GM18511 (cell line): ENCODE measurements around the gene KLK4.

Source experiments
- ATAC-seq: cut with Tn5 transposase; IDR thresholded peaks from one replicate; pipeline ENCODE4 v1.9.1; 2021; ENCODE audit warnings: mild to moderate bottlenecking, moderate library complexity; ENCODE audit not compliant: unreplicated experiment

Gene KLK4, protein sequence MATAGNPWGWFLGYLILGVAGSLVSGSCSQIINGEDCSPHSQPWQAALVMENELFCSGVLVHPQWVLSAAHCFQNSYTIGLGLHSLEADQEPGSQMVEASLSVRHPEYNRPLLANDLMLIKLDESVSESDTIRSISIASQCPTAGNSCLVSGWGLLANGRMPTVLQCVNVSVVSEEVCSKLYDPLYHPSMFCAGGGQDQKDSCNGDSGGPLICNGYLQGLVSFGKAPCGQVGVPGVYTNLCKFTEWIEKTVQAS

DNA sequence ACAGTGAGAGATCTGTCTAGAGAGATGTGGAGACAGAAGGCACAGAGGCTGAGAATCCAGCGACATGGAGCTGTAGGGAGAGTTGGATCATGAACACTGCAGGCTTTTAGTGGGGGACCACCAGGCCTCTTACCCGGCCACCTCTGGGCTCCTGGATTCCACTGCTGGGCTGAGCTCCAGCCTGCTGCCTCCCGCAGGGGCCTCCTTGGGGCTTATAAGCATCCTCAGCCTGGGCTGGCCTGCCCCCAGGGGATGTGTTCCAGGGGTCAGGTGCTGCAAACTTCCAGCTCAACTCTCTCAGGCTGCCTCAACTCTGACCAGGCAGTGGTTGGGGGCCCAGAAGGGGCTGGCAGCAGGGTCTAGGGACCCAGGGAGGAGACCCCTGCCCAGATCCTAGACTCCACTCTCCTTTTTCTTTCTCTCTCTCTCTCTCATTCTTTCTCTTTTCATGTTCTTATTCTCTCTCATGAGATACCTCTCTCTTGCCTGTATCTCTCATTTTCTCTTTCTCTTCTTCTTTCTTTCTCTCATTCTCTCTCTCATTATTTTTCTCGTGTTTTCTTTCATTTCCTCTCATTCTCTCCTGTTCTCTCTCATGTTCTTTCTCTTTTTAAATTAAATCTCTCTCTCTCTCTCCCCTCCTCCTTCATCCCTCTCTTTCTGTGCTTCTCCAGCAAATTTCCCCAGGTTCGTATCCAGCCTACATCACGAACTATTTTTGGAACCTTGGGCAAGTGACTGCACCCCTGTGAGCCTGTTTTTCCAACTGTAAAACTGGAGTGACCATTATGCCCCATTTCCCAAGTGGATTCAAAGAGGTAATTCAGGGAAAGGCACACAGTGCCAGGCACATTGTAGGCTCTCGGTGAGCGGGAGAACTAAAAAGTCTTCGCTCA lies at the start of gene KLK4:
KLK4 (minus strand) TSS at position 190 of the 896 bp plus-strand sequence. CDS start 657 bp downstream, outside the sequence.
- ATAC-seq = no peak

DNA sequence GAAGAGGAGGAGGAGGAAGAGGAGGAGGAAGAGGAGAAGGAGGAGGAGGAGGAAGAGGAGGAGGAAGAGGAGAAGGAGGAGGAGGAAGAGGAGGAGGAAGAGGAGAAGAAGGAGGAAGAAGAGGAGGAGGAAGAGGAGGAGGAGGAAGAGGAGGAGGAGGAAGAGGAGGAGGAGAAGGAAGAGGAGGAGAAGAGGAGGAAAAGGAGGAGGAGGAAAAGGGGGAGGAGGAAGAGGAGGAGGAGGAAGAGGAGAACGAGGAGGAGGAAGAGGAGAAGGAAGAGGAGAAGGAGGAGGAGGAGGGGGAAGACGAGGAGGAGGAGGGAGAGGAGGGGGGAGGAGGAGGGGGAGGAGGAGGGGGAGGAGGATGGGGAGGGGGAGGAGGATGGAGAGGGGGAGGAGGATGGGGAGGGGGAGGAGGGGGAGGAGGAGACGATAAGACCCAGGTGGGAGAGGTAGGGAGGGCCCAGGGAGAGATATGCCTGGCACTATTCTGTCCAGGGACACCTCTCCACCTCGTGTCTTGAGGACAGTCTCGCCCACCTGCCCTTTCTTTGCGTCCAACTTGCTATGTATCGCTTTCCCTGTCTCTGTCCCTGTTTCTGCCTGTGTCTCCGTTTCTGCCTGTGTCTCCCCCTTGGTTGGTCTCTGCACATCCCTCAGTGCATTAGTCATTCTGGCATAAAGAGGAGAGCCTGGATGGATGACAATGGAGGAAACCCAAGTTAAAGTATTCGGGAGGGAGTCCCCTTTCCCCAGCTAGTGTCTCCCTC lies 48.7 kb upstream of the KLK4 start:
- no peak for ATAC-seq

DNA sequence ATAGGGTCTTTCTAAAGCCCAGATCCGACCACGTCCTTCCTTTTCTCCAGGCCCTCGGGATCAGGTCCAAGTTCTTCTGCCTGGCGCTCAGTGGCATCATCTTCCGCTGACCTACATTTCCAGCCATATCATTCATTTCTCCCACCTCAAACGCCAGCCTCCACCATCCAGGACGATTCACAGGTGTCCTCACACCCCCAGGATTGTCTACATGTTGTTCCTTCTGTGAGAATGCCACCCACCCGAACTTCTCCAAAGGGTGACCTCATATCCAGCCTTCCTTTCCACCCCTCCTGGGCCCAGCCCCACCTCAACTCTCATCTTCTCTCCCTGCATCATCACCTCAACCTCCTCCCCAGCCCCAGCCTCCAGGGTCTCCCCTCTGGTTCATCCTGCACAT lies 46.4 kb upstream of the KLK4 start:
- ATAC-seq = no peak

DNA sequence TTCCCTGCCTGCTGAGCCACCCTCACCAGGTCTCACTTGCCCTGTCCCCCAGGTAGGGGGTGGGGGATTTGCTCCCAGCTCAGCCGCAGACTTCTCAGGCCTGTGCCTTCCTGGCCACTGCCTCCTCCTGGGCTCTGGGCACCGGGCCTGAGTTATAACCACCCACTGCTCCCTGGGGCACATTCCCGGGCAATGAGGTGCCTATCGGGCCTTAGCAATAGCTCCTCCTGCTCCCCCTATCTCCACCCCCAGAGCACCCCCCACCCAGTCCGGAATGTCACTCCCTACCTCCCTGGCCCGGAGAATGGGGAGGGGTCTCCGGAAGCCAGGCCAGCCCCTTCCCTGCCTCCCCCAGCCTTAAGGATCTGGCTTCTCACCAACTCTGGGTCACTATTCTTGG lies 41.7 kb upstream of the KLK4 start, which contains the start of gene KLK5:
KLK5 (minus strand) TSS at position 129 of the 400 bp plus-strand sequence. CDS start 381 bp downstream, outside the sequence.
- no peak for ATAC-seq

DNA sequence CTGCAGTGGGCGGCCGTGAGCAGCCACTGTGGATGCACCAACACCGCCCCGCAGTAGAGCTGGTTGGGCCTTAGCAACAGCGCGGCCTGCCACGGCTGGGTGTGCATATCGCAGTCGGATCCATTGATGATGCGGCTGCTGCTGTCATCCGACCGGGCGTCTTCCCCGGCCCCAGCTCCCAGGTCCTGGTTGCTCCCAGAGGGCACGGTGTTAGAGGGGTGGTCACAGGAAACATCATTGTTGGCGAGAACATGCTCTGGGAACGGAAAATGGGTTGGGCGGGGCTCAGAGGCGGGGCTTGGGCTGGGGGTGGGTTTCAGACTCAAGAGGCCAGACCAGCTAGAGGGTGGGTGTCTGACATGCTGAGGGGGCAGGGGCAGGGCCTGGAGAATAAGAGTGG lies 38.7 kb upstream of the KLK4 start:
- no peak for ATAC-seq

DNA sequence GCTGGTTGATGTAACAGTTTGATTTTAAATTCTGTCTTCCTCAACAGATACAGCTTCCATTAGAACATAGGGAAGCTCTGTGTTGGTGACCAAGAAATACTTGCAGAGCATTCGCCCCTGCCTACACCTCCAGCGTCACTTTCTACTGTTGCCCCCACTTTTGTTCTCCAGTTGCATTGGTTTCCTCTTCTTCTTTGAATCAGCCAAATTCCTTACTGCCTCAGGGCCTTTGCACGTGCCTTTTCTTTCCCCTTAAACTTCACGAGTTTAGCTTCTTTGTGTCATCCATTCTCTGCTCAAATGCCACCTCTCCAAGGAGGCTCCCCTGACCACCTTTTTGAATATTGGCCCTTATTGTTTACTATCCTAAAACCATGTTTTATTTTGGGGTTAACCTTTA lies 35.9 kb upstream of the KLK4 start:
- ATAC-seq = no peak

DNA sequence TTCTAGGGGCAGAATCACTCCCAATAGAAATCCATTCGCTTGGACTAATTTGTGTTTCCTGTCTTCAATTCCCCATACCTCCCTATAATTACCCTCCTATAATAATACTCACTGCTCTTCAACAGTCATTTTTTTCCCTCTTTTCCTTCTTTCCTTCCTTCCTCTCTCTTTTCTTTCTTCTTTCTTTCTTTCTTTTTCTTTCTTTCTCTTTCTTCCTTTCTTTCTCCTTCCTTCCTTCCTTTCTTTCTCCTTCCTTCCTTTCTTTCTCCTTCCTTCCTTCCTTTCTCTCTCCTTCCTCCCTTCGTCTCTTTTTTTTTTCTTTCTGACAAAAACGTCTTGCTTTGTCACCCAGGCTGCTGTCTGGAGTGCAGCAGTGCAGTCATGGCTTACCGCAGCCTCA lies 33.6 kb upstream of the KLK4 start:
- ATAC-seq = no peak

DNA sequence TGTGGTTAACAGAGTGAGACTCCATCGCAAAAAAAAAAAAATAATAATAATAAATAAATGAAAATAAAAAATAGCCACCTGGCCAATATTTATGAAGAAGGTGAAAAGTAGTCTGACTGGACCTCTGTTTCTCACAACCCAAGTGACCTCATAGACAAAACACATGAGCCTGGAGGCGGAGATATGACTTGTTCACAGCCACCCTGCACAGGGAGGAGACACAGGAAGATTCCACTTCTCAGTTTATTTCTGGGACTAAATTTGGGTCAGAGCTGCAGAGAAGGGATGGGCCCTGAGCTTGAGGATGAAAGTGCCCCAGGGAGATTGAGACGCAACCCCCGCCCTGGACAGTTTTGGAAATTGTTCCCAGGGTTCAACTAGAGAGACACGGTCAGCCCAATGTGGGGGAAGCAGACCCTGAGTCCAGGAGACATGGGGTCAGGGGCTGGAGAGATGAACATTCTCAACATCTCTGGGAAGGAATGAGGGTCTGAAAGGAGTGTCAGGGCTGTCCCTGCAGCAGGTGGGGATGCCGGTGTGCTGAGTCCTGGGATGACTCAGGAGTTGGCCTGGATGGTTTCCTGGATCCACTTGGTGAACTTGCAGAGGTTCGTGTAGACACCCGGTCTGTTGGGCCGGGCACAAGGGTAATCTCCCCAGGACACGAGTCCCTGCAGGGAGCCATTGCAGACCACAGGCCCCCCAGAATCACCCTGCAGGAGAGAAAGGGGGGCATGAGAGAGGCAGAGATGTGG lies 32.1 kb upstream of the KLK4 start:
- no peak for ATAC-seq

DNA sequence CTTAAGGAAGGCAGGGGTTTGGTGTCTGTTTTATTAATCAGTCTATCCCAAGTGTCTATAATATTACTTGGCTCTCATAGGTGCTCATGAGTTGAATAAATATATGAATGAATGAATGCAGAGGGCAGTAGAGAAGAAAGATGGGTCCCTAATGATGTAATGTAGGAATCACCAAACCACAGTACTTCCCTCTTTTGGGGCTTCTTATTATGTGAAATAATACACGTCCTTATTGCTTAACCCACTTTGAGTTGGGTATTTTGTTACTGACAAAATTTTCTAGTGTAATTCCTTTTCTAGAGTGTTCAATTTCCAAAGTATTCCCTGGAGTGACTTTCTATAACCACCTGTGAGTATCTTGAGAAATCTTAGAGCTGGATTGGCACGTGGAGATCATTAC lies 28.4 kb upstream of the KLK4 start:
- ATAC-seq = no peak

DNA sequence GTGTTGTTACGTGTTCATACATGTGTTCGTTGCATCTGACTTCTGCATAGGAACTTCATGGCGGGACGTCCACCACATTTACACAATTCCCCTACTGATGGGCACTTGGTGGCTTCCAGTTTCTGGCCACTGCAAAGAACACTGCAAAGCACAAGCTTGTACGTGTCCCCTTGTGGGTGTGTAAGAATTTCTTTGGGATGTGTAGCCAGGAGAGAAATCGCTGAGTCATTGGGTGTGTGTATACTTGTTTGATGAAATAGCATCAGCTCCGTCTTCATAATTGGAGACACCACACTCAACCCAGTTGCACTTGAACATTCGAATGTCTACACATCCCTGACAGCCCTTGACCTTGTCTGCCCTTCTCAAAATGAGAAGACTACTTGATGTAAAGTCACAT lies 22.4 kb upstream of the KLK4 start:
- ATAC-seq = no peak

DNA sequence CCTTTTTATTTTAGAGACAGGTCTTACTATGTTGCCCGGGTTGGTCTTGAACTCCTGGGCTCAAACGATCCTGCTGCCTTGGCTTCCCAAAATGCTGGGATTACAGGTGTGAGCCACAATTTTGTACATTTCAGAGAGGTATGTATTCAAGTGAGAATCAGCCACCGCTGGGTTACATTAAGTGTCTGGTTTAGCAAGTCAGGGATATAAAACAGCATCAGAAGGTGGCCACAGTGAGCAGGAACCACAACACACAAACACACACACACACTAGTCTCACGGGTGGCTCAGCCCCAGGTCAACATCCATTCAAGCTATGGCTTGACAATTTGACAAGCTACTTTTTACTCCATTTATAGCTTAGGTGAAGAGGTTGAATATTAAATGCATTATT lies 21.5 kb upstream of the KLK4 start:
- no peak for ATAC-seq

DNA sequence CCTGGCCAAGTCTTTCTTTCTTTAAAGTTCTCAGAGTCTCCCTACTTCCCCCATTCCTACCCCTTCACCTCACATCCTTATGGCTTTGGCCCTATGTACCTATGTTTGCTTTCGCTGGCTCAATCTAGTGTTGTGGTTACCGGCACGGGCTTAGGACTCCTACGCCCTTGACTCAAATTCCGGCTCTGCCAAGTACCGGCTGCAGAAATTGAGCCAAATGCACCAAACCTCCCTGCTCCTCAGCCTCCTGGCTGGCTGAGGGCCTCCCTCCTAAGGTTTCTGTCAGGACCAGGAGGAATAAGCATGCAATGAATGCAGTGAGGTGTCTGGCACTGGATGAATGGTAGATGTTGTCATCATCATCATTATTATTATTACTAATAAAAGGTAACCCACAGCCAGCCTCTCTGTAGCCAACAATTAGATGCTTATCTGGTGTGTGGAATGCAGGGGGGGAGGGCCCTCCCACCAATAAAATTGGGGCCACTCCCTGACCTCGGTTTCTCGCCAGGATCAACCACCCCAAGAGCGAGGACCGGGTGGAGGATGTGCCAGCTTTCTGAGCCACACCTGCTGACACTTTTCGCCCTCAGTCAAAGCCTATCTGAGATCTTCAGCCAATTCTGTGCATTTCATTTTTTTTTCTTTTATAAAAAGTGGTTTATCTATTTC lies 21.0 kb upstream of the KLK4 start:
- ATAC-seq = no peak

DNA sequence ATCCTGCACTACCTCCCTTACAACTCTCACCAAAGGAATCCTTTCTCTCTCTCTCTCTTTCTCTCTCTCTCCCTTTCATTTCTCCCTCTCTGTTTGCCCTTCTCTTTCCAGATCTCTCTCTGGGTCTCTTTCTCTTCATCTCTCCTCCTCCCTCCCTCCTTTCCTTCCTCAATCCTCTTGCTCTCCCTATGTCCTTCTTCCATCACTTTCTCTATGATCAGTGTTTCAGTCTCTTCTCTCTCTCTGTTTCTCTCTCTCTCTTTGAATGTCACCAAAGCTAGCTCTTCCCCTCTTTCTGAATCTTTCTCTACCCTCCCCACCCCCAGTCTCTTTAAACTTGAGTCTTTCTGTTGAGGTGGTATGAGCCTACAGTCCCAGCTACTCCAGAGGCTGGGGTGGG lies 19.8 kb upstream of the KLK4 start:
- no peak for ATAC-seq

DNA sequence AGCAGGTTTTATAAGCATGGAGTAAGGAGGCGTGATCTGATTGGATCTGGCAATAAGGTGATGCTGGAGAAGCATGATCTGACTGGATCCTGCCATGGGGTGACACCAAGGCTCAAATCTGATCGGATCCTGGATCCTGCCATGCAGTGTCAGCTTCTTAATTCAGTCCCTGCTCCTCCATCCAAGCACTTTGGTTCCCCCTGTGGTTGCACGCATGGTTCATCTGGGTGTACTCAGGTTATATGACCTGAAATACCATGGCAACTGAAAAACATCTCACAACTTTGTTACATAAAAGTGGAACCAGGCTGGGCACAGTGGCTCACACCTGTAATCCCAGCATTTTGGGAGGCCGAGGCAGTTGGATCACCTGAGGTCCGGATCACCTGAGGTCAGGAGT lies 17.6 kb upstream of the KLK4 start:
- no peak for ATAC-seq

DNA sequence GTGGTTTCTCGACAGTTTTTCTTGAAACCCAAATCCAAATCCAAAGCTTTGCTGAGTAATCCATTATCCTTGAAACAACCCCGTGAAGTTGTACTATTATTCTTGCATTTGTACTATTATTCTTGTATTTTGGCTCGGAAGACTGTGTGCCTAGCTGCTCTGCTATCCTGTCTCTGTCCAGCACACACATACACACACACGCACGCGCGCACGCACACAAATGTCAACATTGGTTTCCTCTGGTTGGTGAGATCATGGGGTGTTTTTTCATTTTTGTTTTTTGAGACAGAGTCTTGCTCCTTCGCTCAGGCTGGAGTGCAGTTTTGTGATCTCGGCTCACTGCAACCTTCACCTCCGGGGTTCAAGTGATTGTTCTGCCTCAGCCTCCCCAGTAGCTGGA lies 14.9 kb upstream of the KLK4 start:
- ATAC-seq = no peak

DNA sequence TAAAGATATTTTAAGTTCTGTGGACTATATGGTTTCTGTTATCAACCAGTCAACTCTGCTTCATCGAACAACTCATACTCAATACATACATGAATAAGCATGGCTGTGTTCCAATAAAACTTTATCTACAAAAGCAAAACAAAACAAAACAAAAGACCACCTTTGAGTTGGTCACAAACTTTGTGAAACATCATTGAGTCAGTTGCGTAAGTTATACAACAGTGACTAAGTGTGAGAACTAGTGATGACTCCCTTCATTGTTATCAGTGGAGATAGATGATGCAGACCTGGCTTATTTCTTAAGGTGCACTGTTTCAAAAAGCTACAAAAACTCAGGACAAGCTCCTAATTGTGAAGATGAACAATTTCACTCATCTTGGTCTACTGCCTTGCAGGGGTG lies 14.5 kb upstream of the KLK4 start:
- no peak for ATAC-seq

DNA sequence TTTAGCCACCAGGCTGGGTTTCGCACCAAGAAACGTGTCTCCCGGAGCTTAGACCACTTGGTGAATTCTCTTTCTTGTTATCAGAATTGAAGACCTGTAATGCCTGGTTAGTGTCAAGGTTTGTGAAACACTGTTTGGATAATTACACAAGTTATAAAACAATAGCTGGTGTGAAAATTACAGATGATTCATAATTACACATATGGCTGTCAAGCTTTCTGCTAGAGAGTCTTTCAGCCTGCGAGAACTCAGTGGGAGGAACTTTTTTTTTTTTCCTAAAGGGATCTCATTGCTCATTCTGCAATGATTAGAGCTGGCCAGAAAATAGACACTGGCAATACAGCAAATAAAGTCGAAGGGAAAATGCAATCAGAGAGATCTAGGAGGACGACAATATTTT lies 13.4 kb upstream of the KLK4 start:
- no peak for ATAC-seq

DNA sequence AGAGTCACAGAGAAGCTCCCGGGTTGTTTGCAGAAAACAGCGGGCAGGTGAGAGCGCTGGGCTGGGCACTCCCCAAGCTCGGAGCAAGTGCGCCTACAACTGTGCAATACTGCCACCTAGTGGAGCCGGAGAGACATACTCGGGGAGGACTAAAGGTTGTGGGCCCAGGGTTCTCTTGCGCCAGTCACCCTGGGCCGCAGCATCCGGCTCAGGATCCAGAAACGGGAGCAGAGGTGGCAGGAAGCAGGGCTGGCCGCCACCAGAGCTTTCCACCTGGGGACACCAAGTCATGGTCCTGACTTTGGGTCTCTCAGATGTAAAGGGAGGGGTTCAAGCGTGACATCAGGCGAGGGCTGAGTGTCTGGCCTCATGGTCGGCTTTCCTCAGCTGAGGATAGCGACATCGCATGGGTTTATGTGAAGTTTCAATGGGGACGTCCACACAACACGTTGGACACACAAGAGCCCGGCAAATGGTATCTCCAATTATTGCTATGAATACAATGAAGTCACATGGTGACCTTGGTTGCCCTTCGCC lies 11.2 kb upstream of the KLK4 start:
- ATAC-seq = peak; percentile 69

DNA sequence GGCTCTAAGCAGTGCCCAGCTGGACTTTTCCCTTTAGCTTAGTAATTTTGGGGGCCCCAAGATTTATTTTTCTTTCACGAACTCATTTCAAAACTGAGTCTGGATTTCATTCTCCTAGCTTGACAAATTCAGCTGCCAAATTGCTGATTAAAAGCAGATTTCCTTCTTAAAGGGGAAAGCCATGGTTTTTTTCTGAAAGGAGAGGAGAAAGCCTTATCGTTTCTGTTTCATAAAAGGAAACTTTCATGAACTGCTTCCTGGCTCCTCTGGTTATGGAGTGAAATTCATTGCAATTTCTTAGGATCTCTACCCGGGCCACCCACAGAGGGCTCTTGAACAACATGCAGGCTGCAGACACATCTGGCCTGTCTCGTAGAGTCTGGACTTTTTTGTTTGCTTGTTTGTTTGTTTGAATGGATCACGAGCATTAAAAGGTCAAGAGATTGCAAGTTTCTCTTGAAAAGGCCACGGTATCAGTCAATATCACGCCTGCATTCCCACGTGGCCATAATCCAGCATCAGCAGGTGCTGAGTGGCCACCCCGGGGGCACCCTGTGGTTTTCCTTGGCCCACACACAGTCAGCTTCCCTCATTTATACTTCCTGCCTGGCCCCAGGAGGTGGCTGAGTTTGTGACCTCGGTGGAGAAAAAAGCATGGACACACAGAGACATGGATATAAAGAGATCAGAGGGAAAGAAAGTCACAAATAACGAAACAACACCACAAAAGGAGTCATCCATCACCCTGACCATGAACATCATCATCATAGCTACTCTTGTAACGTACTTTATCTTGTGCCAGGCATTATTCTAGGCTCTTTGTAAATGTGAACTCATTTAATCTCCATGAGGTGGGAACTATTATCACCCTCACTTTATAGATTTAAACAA lies 10.5 kb upstream of the KLK4 start:
- ATAC-seq = peak; percentile 16
